Transverse colon (tissue), 4 donors: Measurements from ENCODE around the gene CAMTA1. TPM values are rescaled to one million over a fixed set of nuclear protein-coding genes. Genes with fewer than 3 reads are reported as not detected.

Experiments used
- DNase-seq: peaks from one replicate; pipeline ENCODE4 v3.0.0-alpha.2; 2019
- H3K27ac ChIP-seq, 4 donors: fragments of 200-600 bp; sonication (generic); 2 replicates each; pipeline ENCODE4 v1.5.1; 2016 to 2018; ENCODE audit warnings: inconsistent platforms in 4 of 4
- H3K27me3 ChIP-seq: fragments of 200-600 bp; sonication (generic); 2 replicates; pipeline ENCODE4 v1.5.1; 2017; ENCODE audit warnings: inconsistent platforms
- H3K36me3 ChIP-seq, 4 donors: fragments of 200-600 bp; sonication (generic); 2 replicates each; pipeline ENCODE4 v1.5.1; 2017 to 2019; ENCODE audit warnings: inconsistent platforms in 4 of 4
- H3K4me1 ChIP-seq, 4 donors: fragments of 200-600 bp; sonication (generic); 2 replicates each; pipeline ENCODE4 v1.5.1; 2017 to 2020; ENCODE audit warnings: inconsistent platforms in 4 of 4
- H3K4me3 ChIP-seq, 4 donors: fragments of 200-600 bp; sonication (generic); 1 replicate in 1 of 4; 2 replicates in 3 of 4; pipeline versions ENCODE4 v1.5.1 to v1.6.1; 2017 to 2019; ENCODE audit warnings: inconsistent platforms in 4 of 4
- H3K9me3 ChIP-seq, 2 donors: fragments of 200-600 bp; sonication (generic); 2 replicates each; pipeline ENCODE4 v1.5.1; 2017 to 2019; ENCODE audit warnings: inconsistent platforms in 2 of 2
- CTCF ChIP-seq, 5 experiments: fragments of 200-600 bp in 3 of 5; fragments of 450-650 bp in 2 of 5; sonication (generic) in 3 of 5; IDR thresholded peaks; 1 replicate in 2 of 5; 2 replicates in 3 of 5; pipeline ENCODE4 v1.5.1; 2016 to 2017; ENCODE audit warnings: antibody characterized with exemption in 5 of 5, inconsistent platforms in 3 of 5, mild to moderate bottlenecking in 2 of 5, moderate library complexity in 1 of 5
- EP300 ChIP-seq: sonication (generic); formaldehyde crosslinking; IDR thresholded peaks from one replicate; pipeline ENCODE4 v1.6.1; 2017; ENCODE audit warnings: antibody characterized with exemption, low read depth
- POLR2A ChIP-seq: fragments of 450-650 bp; IDR thresholded peaks from one replicate; pipeline ENCODE4 v1.6.1; 2016; ENCODE audit warnings: antibody characterized with exemption, mild to moderate bottlenecking, moderate library complexity
- POLR2AphosphoS5 ChIP-seq, 3 donors: sonication (generic); formaldehyde crosslinking; IDR thresholded peaks; one replicate each; pipeline ENCODE4 v1.6.1; 2016; ENCODE audit warnings: antibody characterized with exemption in 3 of 3
- whole genome bisulfite sequencing, 2 donors: methylation state at CpG; one replicate each; pipeline ENCODE4 v1.1.5; 2018; ENCODE audit warnings: low coverage in 1 of 2; 5-methylcytosine and 5-hydroxymethylcytosine counted together
- in situ Hi-C, 4 donors: fragments of 200-750 bp; cut with MboI; loops; one replicate each; pipeline versions ENCODE4 v1.15.0 to v1.15.1; 2017; ENCODE audit warnings: low sequenced_read_pairs in 3 of 4, low pct_ligation_motif_present in 1 of 4, low pct_unique_long_range_greater_than_20kb in 1 of 4
- intact Hi-C: fragments of 100-400 bp; cut with DNase I; formaldehyde crosslinking; loops from one replicate; pipeline ENCODE4 v1.15.1; 2023; ENCODE audit warnings: low total_unique reads
- total RNA-seq, 4 donors: library from RNA; depleted of rRNA; stranded (reverse); fragments of >200 nt; gene quantifications; one replicate each; pipeline ENCODE4 v1.1.0, GENCODE V29; 2016

The CAMTA1 gene
- total RNA-seq, 4 donors from 2014 or later = 93.8 to 268 (median 130) TPM

DNA sequence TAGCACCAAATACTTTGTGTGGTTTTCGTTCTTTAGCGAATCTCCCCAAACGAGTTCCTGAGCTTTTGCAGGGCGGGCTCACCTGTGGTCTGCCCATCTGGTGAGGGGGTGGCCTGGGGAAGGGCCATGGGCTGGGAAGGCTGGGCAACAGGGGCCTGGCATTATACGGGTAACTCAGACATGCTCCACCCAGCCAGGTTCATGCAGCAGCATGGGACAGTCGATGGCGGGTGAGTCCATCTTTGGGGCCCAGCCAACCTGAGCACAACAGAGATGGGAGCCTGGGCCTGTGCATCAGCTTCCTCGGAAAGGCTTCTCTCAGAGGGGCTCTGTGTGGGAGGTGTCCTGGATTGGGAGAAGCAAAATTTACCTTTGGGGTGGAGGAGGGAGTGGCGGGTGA, 302.6 kb downstream of the CAMTA1 start:
- Histone ChIP-seq H3K36me3 (no peaks in the 10 kb centered on the region), H3K9me3 (no peaks in the 10 kb centered on the region), H3K4me3 (no peak overlapping the region), H3K27ac (no peak overlapping the region), H3K27me3 (no peaks in the 10 kb centered on the region), H3K4me1 (no peaks in the 10 kb centered on the region)
- DNase-seq = no peak
- intact Hi-C loops = no loop called here
- in situ Hi-C loops = loop anchor here in 1 of 4 donors (25.0 kb wide), 1 partner anchor 351 kb away; no protein-coding TSS in a partner anchor
- TF ChIP-seq CTCF (IDR thresholded peaks at IDR 0.05) = no peak
- no peak for TF ChIP-seq POLR2A
- no peak for TF ChIP-seq POLR2AphosphoS5 (IDR thresholded peaks at IDR 0.05)
- TF ChIP-seq EP300 = no peak
- WGBS, 2 donors = 90 to 91% methylated on average over 2 to 9 of the region's 9 CpGs

- no peaks in the 10 kb centered on the region for H3K4me1 ChIP-seq
- no peaks in the 10 kb centered on the region for H3K36me3 ChIP-seq
- in situ Hi-C loops = loop anchor here in 1 of 4 donors (25.0 kb wide), 1 partner anchor 352 kb away; no protein-coding TSS in a partner anchor
- TF ChIP-seq POLR2AphosphoS5 (IDR thresholded peaks at IDR 0.05) (no peak), EP300 (no peak), POLR2A (no peak), CTCF (IDR thresholded peaks at IDR 0.05) (no peak)
- no peaks in the 10 kb centered on the region for H3K27me3 ChIP-seq
- H3K27ac ChIP-seq = no peak overlapping the region
- 41% methylated on average over 5 of the region's 5 CpGs; no CpG with 5 or more reads in 1 of the 2 donors for WGBS, 2 donors
- no peak for DNase-seq
- no peaks in the 10 kb centered on the region for H3K9me3 ChIP-seq
- intact Hi-C loops = no loop called here
- no peak overlapping the region for H3K4me3 ChIP-seq
Observed at GRCh38 chr1:7089497-7089896, 304.2 kb downstream of the CAMTA1 start.

DNA sequence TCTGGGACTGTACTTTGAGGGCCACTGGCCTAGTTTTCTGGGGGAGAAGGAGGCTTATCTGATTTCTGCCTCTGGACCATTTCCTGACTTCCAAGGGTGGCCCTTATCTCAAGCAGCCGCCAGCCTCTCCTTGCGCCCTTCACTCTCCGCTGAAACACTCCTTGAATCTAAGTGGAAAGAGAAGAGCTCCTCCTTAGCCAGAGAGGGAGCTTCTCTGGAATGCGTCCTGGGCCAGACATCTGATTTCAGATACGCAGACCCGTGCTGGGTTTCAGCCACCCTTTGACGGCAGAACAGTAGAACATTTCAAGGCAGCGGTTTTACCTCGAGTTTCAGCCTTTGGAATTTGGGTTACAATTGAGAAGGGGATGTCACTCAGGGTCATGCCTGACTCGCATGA, 308.0 kb downstream of the CAMTA1 start:
- in situ Hi-C loops = loop anchor here in 1 of 4 donors (25.0 kb wide), 1 partner anchor 356 kb away; no protein-coding TSS in a partner anchor
- H3K4me3 ChIP-seq = no peak overlapping the region
- H3K4me1 ChIP-seq = no peaks in the 10 kb centered on the region
- TF ChIP-seq EP300 (no peak), POLR2AphosphoS5 (IDR thresholded peaks at IDR 0.05) (no peak), POLR2A (no peak), CTCF (IDR thresholded peaks at IDR 0.05) (no peak)
- no peaks in the 10 kb centered on the region for H3K36me3 ChIP-seq
- no peaks in the 10 kb centered on the region for H3K9me3 ChIP-seq
- intact Hi-C loops = no loop called here
- WGBS, 2 donors = 63 to 74% methylated on average over 2 to 10 of the region's 10 CpGs
- no peak overlapping the region for H3K27ac ChIP-seq
- no peak for DNase-seq
- peaks cover 6% of the 10 kb centered on the region for H3K27me3 ChIP-seq

GRCh38 chr1:7094086-7094485, 308.8 kb downstream of the CAMTA1 start:
- no peaks in the 10 kb centered on the region for H3K36me3 ChIP-seq
- peaks cover 14% of the 10 kb centered on the region for H3K27me3 ChIP-seq
- in situ Hi-C loops (loop anchor here in 1 of 4 donors (25.0 kb wide), 1 partner anchor 357 kb away; no protein-coding TSS in a partner anchor), intact Hi-C loops (no loop called here)
- DNase-seq = no peak
- TF ChIP-seq POLR2A = no peak
- no peak for TF ChIP-seq EP300
- no peak for TF ChIP-seq POLR2AphosphoS5 (IDR thresholded peaks at IDR 0.05)
- TF ChIP-seq CTCF (IDR thresholded peaks at IDR 0.05) = no peak
- H3K4me3 ChIP-seq = no peak overlapping the region
- no peak overlapping the region for H3K27ac ChIP-seq
- no peaks in the 10 kb centered on the region for H3K9me3 ChIP-seq
- H3K4me1 ChIP-seq = no peaks in the 10 kb centered on the region
- WGBS, 2 donors = 87 to 88% methylated on average over 1 to 4 of the region's 4 CpGs
